GM23338 (cell line): ENCODE results near the gene MEGF11. TPM values are rescaled to one million over a fixed set of nuclear protein-coding genes. Genes with fewer than 3 reads are reported as not detected.

Experiments
- ATAC-seq: fragments of 200-7000 bp; cut with Tn5 transposase; 3 replicates; pipeline ENCODE4 v1.9.1; 2020
- DNase-seq: peaks from one replicate; pipeline ENCODE4 v3.0.0-alpha.2; 2015; ENCODE audit warnings: low spot score
- H2AFZ ChIP-seq: fragments of 200-600 bp; sonication (generic); 2 replicates; pipeline ENCODE4 v1.8.0; 2016; ENCODE audit warnings: antibody characterized with exemption, mild to moderate bottlenecking, moderate library complexity
- H3F3A ChIP-seq: fragments of 200-600 bp; sonication (generic); replicated peaks from 2 replicates; pipeline ENCODE4 v1.8.0; 2017; ENCODE audit warnings: antibody characterized with exemption, mixed run types, low read depth
- H3K27ac ChIP-seq: fragments of 200-600 bp; sonication (generic); 2 replicates; pipeline ENCODE4 v1.6.1; 2016; ENCODE audit warnings: low read depth
- H3K27me3 ChIP-seq: fragments of 200-600 bp; sonication (generic); 2 replicates; pipeline ENCODE4 v1.8.0; 2016; ENCODE audit warnings: mild to moderate bottlenecking, mixed run types, moderate library complexity; ENCODE audit not compliant: insufficient read depth
- H3K36me3 ChIP-seq: fragments of 200-600 bp; sonication (generic); 2 replicates; pipeline ENCODE4 v1.8.0; 2016; ENCODE audit warnings: mild to moderate bottlenecking; ENCODE audit not compliant: insufficient read depth
- H3K4me1 ChIP-seq: fragments of 200-600 bp; sonication (generic); 2 replicates; pipeline ENCODE4 v1.8.0; 2016; ENCODE audit warnings: mild to moderate bottlenecking, moderate library complexity; ENCODE audit not compliant: insufficient read depth
- H3K4me2 ChIP-seq: fragments of 200-600 bp; sonication (generic); 2 replicates; pipeline ENCODE4 v1.7.1; 2017; ENCODE audit warnings: mixed run types
- H3K4me3 ChIP-seq: fragments of 200-600 bp; sonication (generic); 2 replicates; pipeline ENCODE4 v1.6.1; 2016; ENCODE audit warnings: mixed run types
- H3K79me2 ChIP-seq: fragments of 200-600 bp; sonication (generic); replicated peaks from 2 replicates; pipeline ENCODE4 v1.8.0; 2017; ENCODE audit warnings: mild to moderate bottlenecking; ENCODE audit not compliant: insufficient read depth
- H3K9me2 ChIP-seq: fragments of 200-600 bp; sonication (generic); 2 replicates; pipeline ENCODE4 v1.8.0; 2017; ENCODE audit not compliant: insufficient read depth
- H4K20me1 ChIP-seq: fragments of 200-600 bp; sonication (generic); replicated peaks from 2 replicates; pipeline ENCODE4 v1.8.0; 2017; ENCODE audit warnings: mild to moderate bottlenecking; ENCODE audit not compliant: insufficient read depth
- H3K27ac Mint-ChIP-seq: 2 replicates; pipeline ENCODE4 v1.8.0; 2020; ENCODE audit warnings: inconsistent platforms, mild to moderate bottlenecking, moderate library complexity, mixed read lengths
- H3K27me3 Mint-ChIP-seq: 3 replicates; pipeline ENCODE4 v1.8.0; 2022; ENCODE audit warnings: low read depth, mild to moderate bottlenecking, moderate library complexity, mixed read lengths, inconsistent platforms; ENCODE audit not compliant: insufficient read depth, poor library complexity
- H3K36me3 Mint-ChIP-seq: 3 replicates; pipeline ENCODE4 v1.8.0; 2021; ENCODE audit warnings: low read depth, mild to moderate bottlenecking, inconsistent platforms, moderate library complexity, mixed read lengths
- H3K4me1 Mint-ChIP-seq: 3 replicates; pipeline ENCODE4 v1.8.0; 2020; ENCODE audit warnings: mild to moderate bottlenecking, inconsistent platforms, mixed read lengths
- H3K4me3 Mint-ChIP-seq: 3 replicates; pipeline ENCODE4 v1.8.0; 2021; ENCODE audit warnings: moderate library complexity, mild to moderate bottlenecking, inconsistent platforms, mixed read lengths
- H3K9me3 Mint-ChIP-seq: 3 replicates; pipeline ENCODE4 v1.8.0; 2020; ENCODE audit warnings: moderate library complexity, mild to moderate bottlenecking, inconsistent platforms, mixed read lengths
- CREB1 ChIP-seq: fragments of 250-450 bp; sonication (Bioruptor Pico); IDR thresholded peaks from 2 replicates; pipeline ENCODE4 v1.5.0; 2020; ENCODE audit warnings: low read depth, mild to moderate bottlenecking, moderate library complexity
- CTCF ChIP-seq, 2 experiments: fragments of 200-600 bp in 1 of 2; sonication (generic) in 1 of 2; conservative IDR thresholded peaks; 2 replicates each; pipeline versions ENCODE4 v1.5.1 to v1.6.1; 2016 to 2017; ENCODE audit warnings: antibody characterized with exemption in 2 of 2, low read depth in 2 of 2, mild to moderate bottlenecking in 2 of 2, moderate library complexity in 1 of 2
- EZH2 ChIP-seq: fragments of 200-600 bp; sonication (generic); IDR thresholded peaks from one replicate; pipeline ENCODE4 v1.8.0; 2017; ENCODE audit warnings: antibody characterized with exemption, mild to moderate bottlenecking, low read depth; ENCODE audit not compliant: unreplicated experiment
- EZH2phosphoT487 ChIP-seq: fragments of 200-600 bp; sonication (generic); IDR thresholded peaks from one replicate; pipeline ENCODE4 v1.8.1; 2018; ENCODE audit warnings: antibody characterized with exemption; ENCODE audit not compliant: unreplicated experiment
- JUNB ChIP-seq: IDR thresholded peaks from one replicate; pipeline ENCODE4 v1.6.1; 2016; ENCODE audit warnings: antibody characterized with exemption; ENCODE audit not compliant: unreplicated experiment
- NANOG ChIP-seq: IDR thresholded peaks from 2 replicates; pipeline ENCODE4 v1.6.1; 2016; ENCODE audit warnings: antibody characterized with exemption, borderline replicate concordance
- POLR2AphosphoS5 ChIP-seq: IDR thresholded peaks from 2 replicates; pipeline ENCODE4 v1.6.1; 2016; ENCODE audit warnings: antibody characterized with exemption, low read depth
- REST ChIP-seq: IDR thresholded peaks from one replicate; pipeline ENCODE4 v1.6.1; 2018; ENCODE audit warnings: antibody characterized with exemption; ENCODE audit not compliant: unreplicated experiment
- ZNF114 ChIP-seq: fragments of 250-450 bp; sonication (Bioruptor Pico); IDR thresholded peaks from 2 replicates; pipeline ENCODE4 v1.5.0; 2020; ENCODE audit warnings: mild to moderate bottlenecking, moderate library complexity
- ZNF331 ChIP-seq: fragments of 250-450 bp; sonication (Bioruptor Pico); IDR thresholded peaks from 2 replicates; pipeline ENCODE4 v1.5.0; 2020; ENCODE audit warnings: low read depth, mild to moderate bottlenecking, moderate library complexity
- ZNF462 ChIP-seq: fragments of 250-450 bp; sonication (Bioruptor Pico); IDR thresholded peaks from 2 replicates; pipeline ENCODE4 v1.5.0; 2020; ENCODE audit warnings: mild to moderate bottlenecking, moderate library complexity
- polyA plus RNA-seq: library from polyadenylated mRNA; unstranded; fragments of >200 nt; fragmentation: Nextera tagmentation; extraction: Ambion mirVana; gene quantifications from 2 replicates; pipeline ENCODE4 v1.2.1, GENCODE V29; 2016
- total RNA-seq: library from RNA; depleted of rRNA; stranded (reverse); fragments of >200 nt; shearing (Covaris generic); gene quantifications from 2 replicates; pipeline ENCODE4 v1.2.3, GENCODE V29; 2014

The MEGF11 gene
- total and polyA plus RNA-seq, 2 experiments from 2014 or later = 1.3 to 1.9 TPM

GRCh38 chr15:65948383-65948782 is 305.2 kb downstream of the MEGF11 start:
- Histone ChIP-seq H4K20me1 (no peaks in the 10 kb centered on the region; the same call in 1 of the 2 replicates), H3K4me1 (no peaks in the 10 kb centered on the region), H3K79me2 (no peaks in the 10 kb centered on the region), H3K27me3 (no peaks in the 10 kb centered on the region), H3K36me3 (no peaks in the 10 kb centered on the region), H3K4me3 (no peak overlapping the region), H2AFZ (no peak overlapping the region), H3K9me2 (peaks cover 6% of the 10 kb centered on the region; the same call in 1 of the 2 replicates), H3K4me2 (no peak overlapping the region), H3K27ac (no peak overlapping the region), H3F3A (no peaks in the 10 kb centered on the region)
- peaks cover 10% of the 10 kb centered on the region for H3K4me1 Mint-ChIP-seq
- no peak overlapping the region for H3K4me3 Mint-ChIP-seq
- H3K9me3 Mint-ChIP-seq = no peaks in the 10 kb centered on the region
- H3K27ac Mint-ChIP-seq = no peak overlapping the region
- ATAC-seq = no peak
- DNase-seq = no peak
- TF ChIP-seq ZNF331 (CRISPR knock-in tag) = no peak
- no peak for TF ChIP-seq JUNB
- TF ChIP-seq NANOG = no peak
- no peak for TF ChIP-seq CREB1 (CRISPR knock-in tag)
- no peak for TF ChIP-seq EZH2phosphoT487
- no peak for TF ChIP-seq REST
- no peak for TF ChIP-seq ZNF114
- no peak for TF ChIP-seq CTCF (conservative IDR thresholded peaks at IDR 0.05; ENCODE audit: low read depth in 2 of 2)
- no peaks in the 10 kb centered on the region for H3K36me3 Mint-ChIP-seq
- H3K27me3 Mint-ChIP-seq = peaks cover 11% of the 10 kb centered on the region

GRCh38 chr15:65947041-65947440 is 306.5 kb downstream of the MEGF11 start:
- Mint-ChIP-seq H3K9me3 (no peaks in the 10 kb centered on the region), H3K36me3 (no peaks in the 10 kb centered on the region), H3K27ac (no peak overlapping the region), H3K4me3 (no peak overlapping the region), H3K4me1 (no peaks in the 10 kb centered on the region; the same call in 2 of the 3 replicates), H3K27me3 (peaks cover 3% of the 10 kb centered on the region)
- no peaks in the 10 kb centered on the region for H3K36me3 ChIP-seq
- H4K20me1 ChIP-seq = no peaks in the 10 kb centered on the region
- H3F3A ChIP-seq = no peaks in the 10 kb centered on the region
- no peaks in the 10 kb centered on the region for H3K9me2 ChIP-seq
- no peak overlapping the region for H3K4me3 ChIP-seq
- ATAC-seq (no peak), DNase-seq (no peak)
- no peaks in the 10 kb centered on the region for H3K4me1 ChIP-seq
- no peaks in the 10 kb centered on the region for H3K27me3 ChIP-seq
- H3K4me2 ChIP-seq = no peak overlapping the region
- H3K27ac ChIP-seq = no peak overlapping the region
- no peaks in the 10 kb centered on the region for H3K79me2 ChIP-seq
- no peak overlapping the region for H2AFZ ChIP-seq
- TF ChIP-seq POLR2AphosphoS5 = no peak
- no peak for TF ChIP-seq ZNF462 (CRISPR knock-in tag)
- TF ChIP-seq ZNF331 (CRISPR knock-in tag) = no peak
- TF ChIP-seq EZH2 = no peak
- no peak for TF ChIP-seq ZNF114
- TF ChIP-seq JUNB = no peak
- no peak for TF ChIP-seq CREB1 (CRISPR knock-in tag)
